GM19023 (cell line): Measurements from ENCODE around the gene COL23A1.

ENCODE experiments used
- ATAC-seq: cut with Tn5 transposase; IDR thresholded peaks from one replicate; pipeline ENCODE4 v1.9.1; 2021; ENCODE audit warnings: mild to moderate bottlenecking, moderate library complexity; ENCODE audit not compliant: unreplicated experiment

COL23A1 gene

DNA sequence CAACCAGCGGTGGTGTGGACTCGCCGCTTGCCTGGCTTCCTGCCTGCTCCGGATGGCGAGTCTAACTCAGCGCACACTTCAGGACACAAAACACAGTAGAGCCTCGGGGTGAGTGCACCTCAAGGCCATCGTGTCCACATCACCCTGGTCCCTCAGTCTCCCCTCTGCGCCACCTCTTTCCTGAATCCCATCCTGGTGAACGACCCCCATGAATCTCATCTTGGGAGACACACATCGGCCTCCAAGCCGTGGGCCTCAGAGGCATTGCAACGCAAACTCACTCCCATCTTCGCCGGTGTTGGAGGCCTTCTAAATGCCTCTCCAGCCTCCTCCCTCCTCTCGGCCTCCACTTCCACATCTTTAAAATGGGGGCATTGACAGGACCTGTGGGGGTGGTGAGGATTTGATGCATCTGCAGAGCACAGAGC is 124.3 kb downstream of the COL23A1 start:
- no peak for ATAC-seq

DNA sequence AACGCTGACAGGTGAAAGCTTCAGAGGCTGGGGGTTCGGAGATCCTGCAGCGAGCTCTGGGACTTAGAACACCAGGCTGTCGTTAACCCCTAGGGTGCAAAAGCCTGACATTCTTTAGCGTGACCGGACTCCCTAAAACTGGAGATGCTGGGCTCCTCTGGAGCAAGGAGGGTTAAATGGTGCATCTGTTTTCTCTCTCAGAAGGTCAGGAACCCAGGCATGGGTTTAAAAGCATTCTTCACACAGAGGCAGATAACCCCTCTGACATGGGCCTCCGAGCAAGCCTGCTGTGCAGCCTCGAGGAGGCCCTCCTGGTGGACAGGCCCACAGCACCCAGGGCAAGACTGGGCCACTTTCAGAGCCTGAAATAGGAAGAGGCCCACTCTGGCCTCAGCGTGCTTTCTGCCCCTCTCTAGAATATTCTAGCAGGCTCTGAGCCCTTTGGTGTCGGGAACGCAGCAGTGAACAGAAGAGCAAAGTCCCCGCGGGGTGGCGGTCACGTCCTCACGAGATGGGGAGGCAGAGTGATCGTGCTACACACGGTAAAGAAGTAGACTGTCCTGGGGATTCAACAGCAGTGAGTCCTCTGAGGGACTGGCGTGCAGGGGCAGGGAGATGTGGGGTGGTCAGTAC is 124.8 kb downstream of the COL23A1 start:
- no peak for ATAC-seq

DNA sequence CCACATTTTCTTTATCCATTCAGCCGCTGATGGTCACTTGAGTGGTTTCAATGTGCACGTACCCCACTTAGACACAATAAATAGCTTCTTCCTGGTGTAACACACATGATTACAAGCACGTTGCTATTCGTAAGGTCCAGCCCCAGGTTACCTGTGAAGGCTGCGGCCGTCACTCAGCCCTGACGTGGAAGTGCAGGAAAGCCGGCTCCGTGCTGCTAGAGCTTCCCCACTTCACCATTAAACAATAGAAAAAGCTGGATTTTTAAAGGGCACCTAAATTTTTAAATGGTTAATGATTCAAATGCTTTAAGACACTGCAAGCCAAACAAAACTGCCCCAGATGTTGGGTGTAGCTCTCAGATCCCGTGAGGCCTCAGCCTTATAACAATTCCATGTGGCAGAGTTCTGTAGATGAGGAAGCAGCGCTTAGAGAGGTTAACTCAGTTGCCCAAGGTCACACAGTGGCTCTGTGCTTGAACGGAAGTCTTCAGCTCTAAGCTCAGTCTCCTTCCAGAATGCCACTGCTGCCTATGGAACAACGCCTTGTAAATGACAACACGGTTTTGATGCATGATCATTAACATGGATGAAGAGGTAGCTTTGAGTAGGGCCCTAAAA is 125.7 kb downstream of the COL23A1 start:
- ATAC-seq = no peak

DNA sequence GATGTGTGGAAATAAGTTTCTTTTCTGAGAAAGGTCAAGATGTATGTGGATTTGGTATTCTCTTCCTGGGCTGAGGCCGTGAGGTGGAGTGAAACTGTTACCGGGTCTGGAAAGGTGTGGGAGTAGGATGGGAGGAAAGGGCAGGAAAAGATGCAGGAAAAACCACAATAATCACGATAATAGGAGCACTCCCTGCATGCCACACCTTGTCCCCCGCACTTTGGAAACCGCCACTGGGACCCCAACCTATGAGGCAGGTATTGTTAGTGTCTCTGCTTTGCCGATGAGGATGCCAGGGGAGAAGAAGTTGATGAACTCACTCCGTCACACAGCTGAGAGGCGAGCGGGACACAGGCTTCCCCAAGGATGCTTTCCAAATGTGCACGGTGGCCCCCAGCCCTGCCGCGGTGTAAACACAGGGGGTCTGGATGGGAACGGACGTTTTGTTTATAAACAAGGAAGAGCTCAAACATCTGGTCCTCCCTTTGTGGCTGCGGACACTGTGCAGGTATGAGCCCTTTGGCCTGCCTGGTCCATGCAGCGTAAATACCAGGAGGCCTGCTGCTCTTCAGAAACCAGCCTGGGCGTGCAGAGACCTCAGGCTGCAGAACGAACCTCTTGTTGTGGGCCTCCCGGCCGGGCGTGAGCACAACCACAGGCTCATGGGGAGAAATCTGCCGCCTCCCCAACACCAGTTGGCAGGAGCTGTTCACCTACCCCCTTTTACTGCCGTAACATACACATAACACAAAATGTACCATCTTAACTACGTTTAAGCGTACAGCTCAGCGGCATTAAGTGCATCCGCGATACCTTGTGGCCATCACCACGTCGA is 126.7 kb downstream of the COL23A1 start:
- no peak for ATAC-seq

DNA sequence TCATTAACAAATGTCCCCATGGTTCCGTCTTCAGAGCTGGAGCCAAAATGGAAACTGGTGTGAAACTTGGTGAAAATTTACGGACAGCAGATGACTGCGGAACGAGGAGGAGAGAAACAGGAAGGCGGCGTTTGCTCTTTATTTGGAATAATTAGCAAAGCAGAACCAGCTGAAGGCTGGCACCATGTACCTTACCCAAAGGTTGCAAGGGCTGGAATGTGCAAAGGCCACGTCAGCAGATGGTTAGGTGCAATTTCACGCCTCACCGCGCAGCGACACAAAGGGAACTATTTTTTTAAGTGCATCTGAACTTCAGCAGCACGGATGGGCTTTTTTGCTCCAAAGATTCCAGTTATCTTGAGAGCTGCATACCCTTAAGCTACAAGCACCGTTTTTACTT is 127.4 kb downstream of the COL23A1 start:
- ATAC-seq = no peak

DNA sequence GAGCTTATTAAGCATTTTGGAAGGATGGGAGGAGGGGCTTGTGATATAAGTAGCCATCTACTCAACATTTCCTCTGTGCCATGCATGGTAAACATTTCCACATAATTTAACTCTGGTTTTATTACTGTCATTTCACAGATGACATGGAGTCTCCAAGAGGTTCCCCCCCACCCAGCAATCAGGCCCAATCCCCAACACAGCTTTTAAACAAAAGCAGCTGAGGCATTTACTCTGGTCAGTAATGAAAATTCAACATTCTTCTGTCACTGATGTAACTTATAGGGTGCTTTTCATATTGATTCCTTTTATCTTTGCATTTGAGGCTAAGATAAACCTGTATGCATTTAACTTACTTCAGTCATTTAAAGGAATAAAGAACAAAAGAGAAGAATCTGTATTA is 128.1 kb downstream of the COL23A1 start:
- ATAC-seq = no peak

DNA sequence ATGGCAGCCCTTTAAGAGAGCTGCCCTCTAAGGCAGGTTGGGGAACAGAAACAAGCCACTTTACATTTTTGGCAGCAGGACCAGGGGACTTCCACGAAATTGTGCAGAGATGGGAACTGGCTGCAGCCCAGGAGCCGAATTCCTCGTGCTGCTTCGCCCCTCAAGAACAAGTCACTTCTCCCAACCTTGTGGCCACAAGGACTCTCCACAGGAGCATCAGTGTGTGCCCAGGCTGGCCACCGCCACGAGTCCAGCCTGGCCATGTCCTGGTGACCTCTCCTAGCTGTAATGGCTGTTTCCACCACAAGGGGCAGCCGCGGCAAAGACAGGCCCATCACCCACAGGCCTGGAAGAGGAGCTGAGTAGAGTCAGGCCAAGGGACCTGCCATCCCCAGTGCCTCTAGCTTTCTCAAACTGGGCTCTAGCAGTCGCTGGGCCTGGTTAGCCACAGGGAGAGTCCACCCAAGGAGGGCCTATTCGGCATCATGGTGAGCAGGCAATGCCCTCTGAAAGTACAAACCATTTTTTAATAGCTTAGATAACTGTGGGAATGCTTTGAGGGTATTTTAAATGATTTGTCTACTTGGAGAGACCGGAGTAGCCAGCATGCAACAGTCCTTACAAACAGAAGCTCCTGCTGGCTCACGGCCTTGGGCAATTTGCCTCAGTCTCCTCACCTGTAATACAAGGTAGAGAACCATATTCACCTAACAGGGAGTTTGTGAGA is 129.0 kb downstream of the COL23A1 start:
- ATAC-seq = peak; percentile 66

DNA sequence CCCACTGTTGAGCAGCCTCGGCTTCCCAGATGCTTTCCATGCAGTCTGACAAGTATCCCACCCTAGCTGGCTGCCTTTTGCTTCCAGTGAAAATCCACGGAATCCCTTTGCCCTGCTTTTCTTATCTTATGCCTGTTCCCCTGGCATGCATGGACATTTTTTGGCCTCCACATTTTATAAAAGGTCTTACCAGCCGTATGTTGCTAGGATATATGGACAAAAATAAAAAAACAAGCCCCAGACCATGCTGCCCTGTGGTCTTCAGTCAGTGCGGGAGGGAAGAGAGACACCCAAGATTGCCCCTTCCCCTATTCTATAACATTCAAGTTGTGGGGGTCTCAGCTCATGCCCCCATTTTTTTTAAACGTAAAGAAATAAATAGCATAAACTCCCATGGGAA is 129.6 kb downstream of the COL23A1 start:
- no peak for ATAC-seq

DNA sequence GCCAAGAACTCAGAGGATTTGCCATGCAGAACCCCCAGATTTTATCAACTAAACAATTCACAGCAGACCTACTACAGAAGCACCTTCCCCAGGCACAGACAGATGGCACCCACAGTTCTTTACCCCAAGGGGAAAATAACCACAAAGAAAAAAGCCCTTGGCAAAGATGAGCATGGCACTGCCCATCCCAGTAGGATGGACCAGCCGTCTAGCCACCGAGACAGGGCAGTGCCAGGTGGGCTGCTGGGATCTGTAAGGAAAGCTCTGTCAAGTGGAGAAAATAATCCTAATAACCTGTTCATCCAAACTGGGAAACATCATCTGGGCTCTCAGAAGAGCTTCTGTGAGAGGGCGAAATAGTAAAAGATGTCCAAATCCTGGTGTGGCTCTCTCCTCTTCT is 130.0 kb downstream of the COL23A1 start:
- ATAC-seq = no peak

DNA sequence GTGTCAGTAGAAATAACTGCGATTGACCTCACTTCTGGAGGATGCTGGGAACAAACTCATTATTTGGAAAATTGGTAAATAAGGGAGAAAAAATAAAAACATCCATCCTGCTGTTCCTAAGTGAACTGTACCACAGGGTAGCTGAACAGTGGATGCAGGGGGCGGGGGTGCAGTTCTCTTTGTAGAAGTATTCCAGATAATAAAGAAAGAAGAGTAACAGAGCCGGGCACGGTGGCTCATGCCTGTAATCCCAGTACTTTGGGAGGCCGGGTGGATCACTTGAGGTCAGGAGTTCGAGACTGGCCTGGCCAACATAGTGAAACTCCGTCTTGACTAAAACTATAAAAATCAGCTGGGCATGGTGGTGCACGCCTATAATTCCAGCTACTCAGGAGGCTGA is 132.1 kb downstream of the COL23A1 start:
- ATAC-seq = no peak

DNA sequence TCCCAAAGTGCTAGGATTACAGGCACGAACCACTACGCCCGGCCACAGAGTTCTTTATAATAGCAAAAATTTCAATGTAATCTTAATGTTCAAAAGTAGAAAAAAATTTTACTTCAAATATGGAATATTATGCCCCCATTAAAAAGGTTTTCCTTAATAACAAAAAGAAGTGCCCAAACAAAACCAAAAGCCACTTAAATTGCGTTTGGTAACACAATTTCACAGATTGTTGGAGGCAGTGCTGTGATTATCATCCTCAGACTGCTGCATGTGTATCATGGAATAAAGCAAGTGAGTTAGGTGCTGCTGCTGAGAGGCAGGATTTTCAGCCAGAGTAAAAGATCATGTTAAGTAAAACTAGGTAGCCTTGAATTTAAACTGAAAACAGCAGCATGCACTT is 132.7 kb downstream of the COL23A1 start:
- ATAC-seq = no peak

DNA sequence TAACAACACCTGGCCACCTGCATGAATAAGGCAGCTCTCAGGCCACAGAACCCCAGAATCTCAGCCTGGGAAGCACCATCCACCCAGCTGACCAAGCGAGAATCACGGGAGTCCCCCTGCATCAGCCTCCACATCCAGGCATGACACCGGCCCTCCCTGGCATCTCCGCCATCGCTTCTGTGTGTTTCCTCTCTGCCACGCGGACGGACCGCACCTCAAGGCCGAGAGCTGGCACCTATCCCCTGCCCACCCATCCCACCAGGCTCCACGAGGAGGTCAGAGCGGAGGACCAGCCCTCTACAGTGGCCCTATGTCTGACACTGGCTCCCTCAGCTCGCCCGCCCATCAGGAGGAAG is 134.7 kb downstream of the COL23A1 start:
- ATAC-seq = no peak

DNA sequence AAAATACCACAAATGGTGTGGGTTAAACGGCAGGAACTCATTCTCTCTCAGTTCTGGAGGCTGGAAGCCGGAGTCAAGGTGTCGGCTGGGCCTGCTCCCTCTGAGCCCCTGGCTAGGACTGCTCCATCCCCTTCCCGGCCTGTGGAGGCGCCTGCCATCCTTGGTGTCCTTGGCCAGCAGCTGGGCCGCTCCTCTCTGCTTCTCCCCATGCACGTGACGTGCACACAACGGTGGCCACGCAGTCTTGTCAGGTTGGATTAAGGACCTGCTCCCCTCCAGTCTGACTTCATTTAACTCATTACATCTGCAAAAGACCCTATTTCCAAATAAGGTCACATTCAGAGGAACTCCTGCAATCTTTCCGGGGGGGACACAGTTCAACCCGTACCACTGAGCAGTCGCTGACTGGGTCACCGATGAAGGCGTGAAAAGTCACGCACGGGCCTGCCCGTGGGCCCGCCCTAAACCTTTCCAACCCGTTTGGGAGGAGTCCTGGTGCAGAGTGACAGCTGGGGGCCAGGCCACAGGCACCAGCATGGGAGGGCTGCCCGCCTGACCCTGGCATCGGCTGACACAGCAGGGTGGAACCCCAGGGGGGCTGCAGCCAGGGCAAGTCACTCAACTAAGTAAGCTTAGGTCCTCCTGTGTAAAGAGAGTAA is 135.2 kb downstream of the COL23A1 start:
- no peak for ATAC-seq

DNA sequence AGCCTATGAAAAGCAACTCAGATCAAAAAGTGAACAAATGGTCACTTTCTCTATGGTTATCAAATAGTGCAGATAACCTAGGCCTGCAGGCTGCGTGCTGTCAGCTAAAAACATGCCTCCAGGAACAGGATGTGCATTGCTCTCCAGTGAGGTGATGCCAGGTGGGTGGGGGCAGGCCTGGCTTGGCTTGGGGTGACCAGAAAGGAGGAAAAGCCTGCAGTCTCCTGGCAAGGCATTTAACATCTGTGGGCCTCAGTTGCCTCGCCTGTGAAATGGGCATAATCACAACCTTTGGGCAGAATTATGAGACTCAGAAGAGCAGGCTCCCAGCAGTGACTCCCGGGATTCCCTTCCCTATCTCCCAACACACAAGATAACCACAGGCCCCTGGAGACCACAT is 135.9 kb downstream of the COL23A1 start:
- ATAC-seq = no peak

DNA sequence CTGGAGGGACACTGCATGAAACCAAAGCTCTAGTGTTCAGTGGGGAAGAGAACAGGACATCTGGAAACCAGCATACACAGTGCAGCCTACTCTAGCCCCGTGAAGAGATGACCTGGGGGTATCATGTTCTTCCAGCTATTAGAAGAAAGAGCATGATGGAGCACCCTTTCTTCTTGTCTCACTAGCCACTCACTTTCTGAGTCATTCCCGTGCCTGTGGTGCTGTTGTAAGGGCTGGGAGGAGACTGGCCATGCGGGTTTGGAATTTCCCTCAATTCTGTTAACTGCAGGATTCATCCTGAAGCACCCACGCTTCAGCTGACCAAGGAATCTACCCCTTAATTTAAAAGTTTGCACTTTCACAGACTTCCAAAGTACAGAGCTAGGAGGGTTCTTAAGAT is 137.0 kb downstream of the COL23A1 start:
- no peak for ATAC-seq

DNA sequence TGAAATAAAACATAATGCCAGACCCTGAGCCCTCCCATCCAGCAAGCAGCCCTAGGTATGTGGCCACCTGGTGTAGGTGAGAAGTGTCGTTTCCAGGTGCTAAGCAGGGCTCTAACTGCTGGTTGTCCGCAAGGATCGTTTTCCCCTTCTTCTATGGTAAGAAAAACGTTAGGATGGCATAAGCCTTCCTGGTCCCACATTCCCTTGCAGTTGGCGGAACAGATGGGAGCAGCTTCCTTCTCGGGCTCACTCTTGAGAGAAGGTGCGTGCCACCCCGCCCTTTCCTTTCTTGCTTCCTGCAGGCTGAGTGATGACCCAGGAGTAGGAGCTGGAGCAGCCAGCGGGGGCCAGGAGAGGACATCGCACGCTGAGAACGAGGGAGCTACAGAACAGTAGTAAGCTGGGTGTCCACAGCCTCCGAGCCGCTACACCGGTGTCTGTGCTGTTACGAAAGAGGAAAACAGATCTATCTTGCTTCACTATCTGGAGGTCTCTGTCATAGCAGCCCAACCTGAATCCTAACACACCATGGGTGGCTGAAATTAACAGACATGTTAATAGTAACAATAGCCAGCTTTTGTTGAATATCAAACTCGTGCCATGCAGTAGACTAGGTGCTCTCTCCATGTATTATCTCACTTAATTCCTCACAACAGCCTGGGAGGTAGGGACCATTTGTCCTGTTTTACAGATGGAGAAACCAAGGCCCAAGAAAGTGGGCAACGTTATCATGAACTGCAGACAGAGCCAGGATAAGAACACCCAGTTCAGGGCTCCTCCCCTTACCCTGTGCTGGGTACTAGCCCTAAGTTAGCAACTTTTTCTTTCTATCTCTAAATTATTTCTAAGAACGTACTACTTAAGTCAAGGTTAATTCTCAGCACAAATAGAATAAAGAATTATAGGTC is 139.8 kb downstream of the COL23A1 start:
- no peak for ATAC-seq

DNA sequence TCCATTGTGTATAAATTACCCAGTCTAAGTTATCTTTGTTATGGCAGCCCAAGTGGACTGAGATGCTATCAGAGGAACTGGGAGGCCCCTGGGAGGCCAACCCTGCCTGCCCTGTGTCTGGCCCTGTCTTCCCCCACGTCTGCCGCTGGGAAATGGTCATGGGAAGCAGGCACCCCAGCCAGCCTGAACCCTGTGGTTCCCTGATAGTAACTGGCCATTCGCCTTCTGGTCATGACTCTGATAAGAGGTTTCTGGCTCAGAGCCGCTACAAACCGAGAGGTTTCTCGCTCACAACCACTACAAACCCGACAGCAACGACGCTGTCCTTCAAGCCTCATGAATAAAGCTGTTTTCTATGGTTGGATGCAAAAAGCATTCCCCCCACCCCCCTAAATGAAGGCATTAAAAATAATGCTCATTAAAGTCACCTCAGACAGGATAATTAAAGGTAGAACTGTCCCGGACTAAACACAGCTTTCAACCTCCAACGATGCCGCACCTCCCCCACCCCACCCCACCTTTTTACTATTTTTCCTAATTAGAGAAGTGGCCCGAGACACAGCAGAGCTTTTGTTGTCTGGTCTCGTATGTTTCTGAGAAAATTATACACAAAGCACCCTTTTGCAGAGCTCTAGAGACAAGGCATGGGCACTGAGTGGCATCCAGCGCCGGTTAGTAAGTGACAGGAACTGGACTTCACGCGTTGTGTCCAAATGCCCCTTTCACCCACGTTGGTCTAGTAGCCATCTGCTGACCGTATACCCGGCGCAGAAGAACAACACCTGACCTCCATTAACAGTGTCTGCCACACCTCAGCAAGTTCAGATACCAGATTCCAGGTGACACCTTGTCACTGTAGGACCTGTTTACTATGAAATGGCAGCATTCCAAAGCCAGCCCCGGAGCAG is 140.8 kb downstream of the COL23A1 start:
- ATAC-seq = no peak

DNA sequence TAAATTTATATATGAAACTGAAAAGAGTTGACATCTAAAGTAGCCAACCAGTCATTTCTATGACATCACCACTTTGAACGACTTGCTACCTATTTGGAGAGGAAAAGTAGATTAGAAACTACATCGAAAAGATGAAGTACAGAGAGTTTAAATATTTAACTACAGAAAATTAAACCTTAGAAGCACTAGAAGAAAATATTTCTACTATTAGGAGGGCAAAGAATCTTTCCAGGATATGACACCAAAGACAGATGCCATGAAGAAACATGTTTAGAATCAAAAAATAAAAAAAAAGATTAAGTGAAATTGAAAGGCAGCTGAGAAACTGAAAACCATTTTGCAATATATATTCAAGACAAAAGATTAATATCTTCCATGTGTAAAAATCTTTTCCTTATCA is 144.7 kb downstream of the COL23A1 start:
- no peak for ATAC-seq
